Endodermal cell (in vitro differentiated cells): ENCODE data around the gene PHYKPL. TPM values are rescaled to one million over a fixed set of nuclear protein-coding genes. Genes with fewer than 3 reads are reported as not detected.

Experiments
- DNase-seq: peaks from one replicate; pipeline ENCODE4 v3.0.0-alpha.2; 2017
- H3K27ac ChIP-seq: 2 replicates; pipeline ENCODE4 v1.5.1; 2013; ENCODE audit warnings: mild to moderate bottlenecking, low read depth, low read length, moderate library complexity
- H3K27me3 ChIP-seq: 2 replicates; pipeline ENCODE4 v1.6.1; 2013; ENCODE audit warnings: mild to moderate bottlenecking, low read length, moderate library complexity; ENCODE audit not compliant: insufficient read depth, control insufficient read depth, poor library complexity, severe bottlenecking
- H3K36me3 ChIP-seq: 2 replicates; pipeline ENCODE4 v1.7.0; 2013; ENCODE audit warnings: mild to moderate bottlenecking, low read length, moderate library complexity; ENCODE audit not compliant: control insufficient read depth, insufficient read depth
- H3K4me1 ChIP-seq: one replicate; pipeline ENCODE4 v1.7.0; 2013; ENCODE audit warnings: low read length; ENCODE audit not compliant: control insufficient read depth, insufficient read depth
- H3K4me3 ChIP-seq: 2 replicates; pipeline ENCODE4 v1.5.1; 2013; ENCODE audit warnings: mild to moderate bottlenecking, low read length, moderate library complexity
- H3K9ac ChIP-seq: 2 replicates; pipeline ENCODE4 v1.6.1; 2013; ENCODE audit warnings: mild to moderate bottlenecking, low read length, moderate library complexity; ENCODE audit not compliant: poor library complexity, severe bottlenecking; ENCODE audit errors: extremely low read depth
- H3K9me3 ChIP-seq: 2 replicates; pipeline ENCODE4 v1.6.1; 2013; ENCODE audit warnings: mild to moderate bottlenecking, low read length, moderate library complexity; ENCODE audit not compliant: control insufficient read depth
- H3K27ac Mint-ChIP-seq: 2 replicates; pipeline ENCODE4 v1.8.0; 2020; ENCODE audit warnings: mixed read lengths
- H3K27me3 Mint-ChIP-seq: 2 replicates; pipeline ENCODE4 v1.8.0; 2021; ENCODE audit warnings: mild to moderate bottlenecking, mixed read lengths; ENCODE audit not compliant: insufficient read depth
- H3K36me3 Mint-ChIP-seq: 2 replicates; pipeline ENCODE4 v1.8.0; 2020; ENCODE audit warnings: low read depth, mixed read lengths
- H3K4me1 Mint-ChIP-seq: 2 replicates; pipeline ENCODE4 v1.8.0; 2020; ENCODE audit warnings: mixed read lengths
- H3K4me3 Mint-ChIP-seq: 2 replicates; pipeline ENCODE4 v1.8.0; 2020; ENCODE audit warnings: mild to moderate bottlenecking, moderate library complexity, mixed read lengths
- H3K9me3 Mint-ChIP-seq: 2 replicates; pipeline ENCODE4 v1.8.0; 2020; ENCODE audit warnings: mild to moderate bottlenecking, mixed read lengths
- WGBS, 2 experiments: methylation state at CpG; one replicate each; pipeline versions ENCODE4 v1.1.5 to v1.1.7; 2013; ENCODE audit warnings: missing lambda C conversion rate in 2 of 2, mixed read lengths in 1 of 2; ENCODE audit not compliant: insufficient coverage in 1 of 2, insufficient read length in 1 of 2; 5-methylcytosine and 5-hydroxymethylcytosine counted together
- total RNA-seq, 2 donors: library from RNA; stranded (reverse); fragmentation: NEBNext Ultra II Directional in 1 of 2; extraction: Animal tissue kit (Norgen Biotek cat#: 25700) in 1 of 2; gene quantifications; 2 replicates in 1 of 2; 3 replicates in 1 of 2; pipeline ENCODE4 v1.2.1, GENCODE V29; 2021
- TF ChIP-seq, protein P1 (sequence below): fragments of 200-600 bp; sonication (generic); conservative IDR thresholded peaks from 2 replicates; pipeline ENCODE4 v1.5.0; 2021; ENCODE audit warnings: antibody characterized with exemption, mild to moderate bottlenecking

The PHYKPL gene
- total RNA-seq, 2 donors from 2014 or later: 59.9 to 82.5 TPM

GRCh38 chr5:178242416-178242815 lies 9.8 kb upstream of the PHYKPL start:
- Mint-ChIP-seq H3K27ac (no peak overlapping the region), H3K4me3 (no peak overlapping the region), H3K9me3 (no peaks in the 10 kb centered on the region), H3K4me1 (peaks cover 3% of the 10 kb centered on the region), H3K27me3 (peaks cover 2% of the 10 kb centered on the region), H3K36me3 (peaks cover 3% of the 10 kb centered on the region)
- Histone ChIP-seq H3K4me3 (no peak overlapping the region), H3K27me3 (no peaks in the 10 kb centered on the region), H3K9me3 (no peaks in the 10 kb centered on the region), H3K9ac (no peak overlapping the region), H3K36me3 (no peaks in the 10 kb centered on the region), H3K27ac (no peak overlapping the region), H3K4me1 (no peaks in the 10 kb centered on the region)
- DNase-seq: no peak
- WGBS, 2 experiments: 94 to 95% methylated on average over 7 to 10 of the region's 10 CpGs
- TF ChIP-seq, protein P1, sequence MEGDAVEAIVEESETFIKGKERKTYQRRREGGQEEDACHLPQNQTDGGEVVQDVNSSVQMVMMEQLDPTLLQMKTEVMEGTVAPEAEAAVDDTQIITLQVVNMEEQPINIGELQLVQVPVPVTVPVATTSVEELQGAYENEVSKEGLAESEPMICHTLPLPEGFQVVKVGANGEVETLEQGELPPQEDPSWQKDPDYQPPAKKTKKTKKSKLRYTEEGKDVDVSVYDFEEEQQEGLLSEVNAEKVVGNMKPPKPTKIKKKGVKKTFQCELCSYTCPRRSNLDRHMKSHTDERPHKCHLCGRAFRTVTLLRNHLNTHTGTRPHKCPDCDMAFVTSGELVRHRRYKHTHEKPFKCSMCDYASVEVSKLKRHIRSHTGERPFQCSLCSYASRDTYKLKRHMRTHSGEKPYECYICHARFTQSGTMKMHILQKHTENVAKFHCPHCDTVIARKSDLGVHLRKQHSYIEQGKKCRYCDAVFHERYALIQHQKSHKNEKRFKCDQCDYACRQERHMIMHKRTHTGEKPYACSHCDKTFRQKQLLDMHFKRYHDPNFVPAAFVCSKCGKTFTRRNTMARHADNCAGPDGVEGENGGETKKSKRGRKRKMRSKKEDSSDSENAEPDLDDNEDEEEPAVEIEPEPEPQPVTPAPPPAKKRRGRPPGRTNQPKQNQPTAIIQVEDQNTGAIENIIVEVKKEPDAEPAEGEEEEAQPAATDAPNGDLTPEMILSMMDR: no peak

DNA sequence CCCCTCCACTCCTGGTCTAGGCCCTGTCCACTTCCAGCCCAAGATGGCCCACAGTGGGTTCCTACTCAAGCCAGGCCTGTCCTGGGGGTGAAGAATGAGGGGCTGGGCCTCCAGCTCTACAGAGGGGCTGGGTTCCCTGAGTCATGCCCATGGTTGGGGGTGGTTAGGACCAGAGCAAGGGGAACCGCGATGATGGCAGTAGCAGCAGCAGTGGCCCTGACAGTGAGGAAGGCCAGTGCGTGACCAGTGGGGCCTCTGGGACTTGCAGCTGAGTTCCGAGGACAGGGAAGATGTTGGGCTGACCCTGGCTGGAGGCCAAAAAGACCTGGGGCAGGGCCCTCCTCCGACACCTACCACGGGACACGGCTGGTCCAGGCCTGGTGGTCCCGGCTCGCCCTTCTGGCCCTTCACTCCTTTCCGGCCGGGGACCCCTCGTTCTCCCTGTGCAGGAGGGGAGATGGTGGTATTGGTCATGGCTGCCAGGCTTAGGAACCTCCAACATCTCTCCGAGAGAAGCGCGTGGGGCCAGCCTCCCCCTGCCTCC lies 9.2 kb upstream of the PHYKPL start:
- H3K4me3 Mint-ChIP-seq: no peak overlapping the region
- H3K36me3 Mint-ChIP-seq: peaks cover 3% of the 10 kb centered on the region
- H3K4me1 Mint-ChIP-seq: peaks cover 3% of the 10 kb centered on the region
- no peak overlapping the region for H3K27ac Mint-ChIP-seq
- Histone ChIP-seq H3K9me3 (no peaks in the 10 kb centered on the region), H3K27me3 (no peaks in the 10 kb centered on the region), H3K27ac (no peak overlapping the region), H3K4me1 (no peaks in the 10 kb centered on the region), H3K36me3 (no peaks in the 10 kb centered on the region), H3K4me3 (no peak overlapping the region), H3K9ac (no peak overlapping the region)
- peaks cover 2% of the 10 kb centered on the region for H3K27me3 Mint-ChIP-seq
- WGBS, 2 experiments: 91 to 95% methylated on average over 4 to 15 of the region's 15 CpGs
- no peaks in the 10 kb centered on the region for H3K9me3 Mint-ChIP-seq
- TF ChIP-seq, protein P1: no peak
- no peak for DNase-seq

DNA sequence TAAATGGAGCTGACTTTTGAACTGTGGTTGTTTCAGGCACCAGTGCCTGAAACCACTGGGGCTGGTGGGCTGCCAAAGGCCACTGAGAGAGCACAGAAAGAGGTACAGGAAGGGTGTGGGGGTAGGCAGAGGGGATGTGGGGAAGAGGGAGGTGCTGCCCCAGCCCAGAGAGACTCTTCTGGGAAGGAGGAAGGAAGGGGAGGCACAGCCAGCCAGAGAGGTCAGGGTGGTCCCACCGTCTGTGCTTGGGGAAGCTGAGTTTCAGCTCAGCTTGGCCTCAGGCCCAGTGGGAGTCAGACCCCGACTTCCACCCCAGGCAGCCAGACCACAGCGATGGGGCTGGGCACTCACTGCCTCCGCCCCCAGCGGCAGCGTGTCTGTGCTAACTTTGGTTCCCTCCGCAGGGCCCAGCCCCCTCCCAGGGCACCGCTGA lies 8.6 kb upstream of the PHYKPL start:
- peak overlapping the region; percentile 48 for H3K27ac Mint-ChIP-seq
- H3K36me3 Mint-ChIP-seq: peaks cover 3% of the 10 kb centered on the region
- Histone ChIP-seq H3K27ac (no peak overlapping the region), H3K4me3 (no peak overlapping the region), H3K9me3 (no peaks in the 10 kb centered on the region), H3K9ac (no peak overlapping the region), H3K27me3 (no peaks in the 10 kb centered on the region), H3K4me1 (no peaks in the 10 kb centered on the region), H3K36me3 (no peaks in the 10 kb centered on the region)
- TF ChIP-seq, protein P1: no peak
- no peak overlapping the region for H3K4me3 Mint-ChIP-seq
- H3K27me3 Mint-ChIP-seq: peaks cover 2% of the 10 kb centered on the region
- no peaks in the 10 kb centered on the region for H3K9me3 Mint-ChIP-seq
- no peak for DNase-seq
- 81 to 88% methylated on average over 8 of the region's 8 CpGs for WGBS, 2 experiments
- peaks cover under 1% of the 10 kb centered on the region for H3K4me1 Mint-ChIP-seq
